IMR-90 (cell line): ENCODE results near the gene TIMM44. TPM values are rescaled to one million over a fixed set of nuclear protein-coding genes. Genes with fewer than 3 reads are reported as not detected.

Experiments
- ATAC-seq: fragments of 200-7000 bp; cut with Tn5 transposase; 2 replicates; pipeline ENCODE4 v1.9.1; 2020; ENCODE audit warnings: low read depth, mild to moderate bottlenecking, moderate library complexity
- BruUV-seq: library from RNA; stranded (reverse); fragments of 400-500 nt; replicated peaks from 2 replicates; lab custom pipeline; 2021; lab: Mats Ljungman, UMichigan
- CTCF ChIA-PET: fragments of 300-600 bp; formaldehyde crosslinking; extraction: SDS; loops from one replicate; lab custom pipeline; 2021; ENCODE audit warnings: antibody characterized with exemption; lab: Yijun Ruan, JAX
- POLR2A ChIA-PET: fragments of 300-600 bp; sonication (Branson Sonifier 250); formaldehyde crosslinking; loops from one replicate; lab custom pipeline; 2022; ENCODE audit warnings: antibody characterized with exemption; ENCODE audit not compliant: unreplicated experiment; lab: Charles Lee
- DNase-seq: peaks from one replicate; pipeline ENCODE4 v3.0.0; 2013
- H2AFZ ChIP-seq: replicated peaks from 2 replicates; pipeline ENCODE3; 2013; ENCODE audit warnings: low read length, mild to moderate bottlenecking; ENCODE audit not compliant: poor library complexity
- H2AK5ac ChIP-seq: 2 replicates; pipeline ENCODE4 v1.6.1; 2013; ENCODE audit warnings: low read depth, low read length, inconsistent platforms
- H2AK9ac ChIP-seq: replicated peaks from 2 replicates; pipeline ENCODE3; 2013; ENCODE audit warnings: mild to moderate bottlenecking, low read depth, low read length, moderate library complexity; ENCODE audit not compliant: poor library complexity
- H2BK120ac ChIP-seq: 2 replicates; pipeline ENCODE4 v1.6.1; 2013; ENCODE audit warnings: low read depth, low read length, inconsistent platforms
- H2BK15ac ChIP-seq: 3 replicates; pipeline ENCODE4 v1.6.1; 2013; ENCODE audit warnings: low read depth, low read length, inconsistent platforms
- H2BK20ac ChIP-seq: 2 replicates; pipeline ENCODE4 v1.6.1; 2013; ENCODE audit warnings: low read depth, mild to moderate bottlenecking, inconsistent platforms, low read length, moderate library complexity
- H2BK5ac ChIP-seq: 2 replicates; pipeline ENCODE4 v1.6.1; 2013; ENCODE audit warnings: mild to moderate bottlenecking, low read depth, low read length, inconsistent platforms; ENCODE audit not compliant: poor library complexity, severe bottlenecking
- H3K14ac ChIP-seq: replicated peaks from 2 replicates; pipeline ENCODE4 v1.6.1; 2013; ENCODE audit warnings: low read depth, low read length, inconsistent platforms
- H3K18ac ChIP-seq: 2 replicates; pipeline ENCODE4 v1.6.1; 2013; ENCODE audit warnings: low read depth, low read length, control low read depth
- H3K23ac ChIP-seq: 2 replicates; pipeline ENCODE4 v1.6.1; 2013; ENCODE audit warnings: low read depth, low read length, inconsistent platforms
- H3K27ac ChIP-seq: 2 replicates; pipeline ENCODE4 v1.5.1; 2013; ENCODE audit warnings: mild to moderate bottlenecking, control low read depth, low read length; ENCODE audit not compliant: insufficient read depth
- H3K27me3 ChIP-seq: 2 replicates; pipeline ENCODE4 v1.6.1; 2013; ENCODE audit warnings: low read length; ENCODE audit not compliant: control insufficient read depth, insufficient read depth
- H3K36me3 ChIP-seq: 2 replicates; pipeline ENCODE4 v1.6.1; 2013; ENCODE audit warnings: low read length, mixed read lengths; ENCODE audit not compliant: control insufficient read depth, insufficient read depth
- H3K4ac ChIP-seq: 2 replicates; pipeline ENCODE4 v1.6.1; 2013; ENCODE audit warnings: low read depth, low read length, inconsistent platforms
- H3K4me1 ChIP-seq: 2 replicates; pipeline ENCODE4 v1.6.1; 2013; ENCODE audit warnings: low read length, mixed read lengths; ENCODE audit not compliant: control insufficient read depth, insufficient read depth
- H3K4me2 ChIP-seq: 2 replicates; pipeline ENCODE4 v1.6.1; 2013; ENCODE audit warnings: low read depth, mild to moderate bottlenecking, control low read depth, low read length, moderate library complexity
- H3K4me3 ChIP-seq: 2 replicates; pipeline ENCODE4 v1.5.1; 2013; ENCODE audit warnings: low read depth, mild to moderate bottlenecking, control low read depth, low read length, moderate library complexity; ENCODE audit not compliant: insufficient read depth
- H3K56ac ChIP-seq: 2 replicates; pipeline ENCODE4 v1.6.1; 2013; ENCODE audit warnings: low read length, inconsistent platforms; ENCODE audit not compliant: insufficient read depth; ENCODE audit errors: extremely low read depth
- H3K79me1 ChIP-seq, 2 experiments: 2 replicates each; pipeline ENCODE4 v1.6.1; 2013; ENCODE audit warnings: low read length in 2 of 2, inconsistent platforms in 1 of 2, low read depth in 1 of 2
- H3K9ac ChIP-seq: 2 replicates; pipeline ENCODE4 v1.6.1; 2013; ENCODE audit warnings: low read depth, low read length, control low read depth
- H3K9me1 ChIP-seq: 2 replicates; pipeline ENCODE4 v1.6.1; 2013; ENCODE audit warnings: low read length, inconsistent platforms; ENCODE audit not compliant: insufficient read depth
- H3K9me3 ChIP-seq: 2 replicates; pipeline ENCODE4 v1.6.1; 2013; ENCODE audit warnings: low read length; ENCODE audit not compliant: control insufficient read depth, insufficient read depth
- H4K20me1 ChIP-seq: 2 replicates; pipeline ENCODE4 v1.6.1; 2013; ENCODE audit warnings: low read length, inconsistent platforms; ENCODE audit not compliant: insufficient read depth
- H4K5ac ChIP-seq: 2 replicates; pipeline ENCODE4 v1.6.1; 2013; ENCODE audit warnings: mild to moderate bottlenecking, low read depth, low read length, control low read depth
- H4K8ac ChIP-seq, 2 experiments: 2 replicates each; pipeline ENCODE4 v1.6.1; 2013; ENCODE audit warnings: low read depth in 2 of 2, low read length in 2 of 2, control low read depth in 1 of 2, inconsistent platforms in 1 of 2
- H4K91ac ChIP-seq: 2 replicates; pipeline ENCODE4 v1.6.1; 2013; ENCODE audit warnings: low read depth, low read length, inconsistent platforms; ENCODE audit not compliant: insufficient read depth
- BHLHE40 ChIP-seq: fragments of 150-350 bp; IDR thresholded peaks from 2 replicates; pipeline ENCODE4 v1.6.1; 2016; ENCODE audit warnings: mild to moderate bottlenecking, low read depth, low read length
- FOS ChIP-seq: fragments of 150-350 bp; IDR thresholded peaks from 2 replicates; pipeline ENCODE4 v1.6.1; 2016; ENCODE audit warnings: low read depth, low read length
- MAZ ChIP-seq: IDR thresholded peaks from 2 replicates; pipeline ENCODE4 v1.6.1; 2012; ENCODE audit warnings: low read depth, mild to moderate bottlenecking, low read length, improper control_type of control experiment, moderate library complexity, borderline replicate concordance
- MXI1 ChIP-seq: IDR thresholded peaks from 2 replicates; pipeline ENCODE4 v1.6.1; 2012; ENCODE audit warnings: low read depth, mild to moderate bottlenecking, low read length, moderate library complexity, borderline replicate concordance
- NFE2L2 ChIP-seq: fragments of 150-350 bp; IDR thresholded peaks from 2 replicates; pipeline ENCODE4 v1.6.1; 2016; ENCODE audit warnings: low read depth, mild to moderate bottlenecking, low read length
- POLR2A ChIP-seq: IDR thresholded peaks from 2 replicates; pipeline ENCODE4 v1.6.1; 2012; ENCODE audit warnings: mild to moderate bottlenecking, low read depth, low read length
- RFX5 ChIP-seq: IDR thresholded peaks from 2 replicates; pipeline ENCODE4 v1.8.0; 2012; ENCODE audit warnings: low read depth, mild to moderate bottlenecking, low read length, moderate library complexity
- SMC3 ChIP-seq: fragments of 150-350 bp; IDR thresholded peaks from 2 replicates; pipeline ENCODE4 v1.6.1; 2016; ENCODE audit warnings: low read depth, mild to moderate bottlenecking, antibody characterized with exemption, low read length, moderate library complexity
- WGBS, 2 experiments: methylation state at CpG; one replicate each; pipeline versions ENCODE4 v1.1.5 to v1.1.7; 2013; ENCODE audit warnings: missing lambda C conversion rate in 2 of 2; ENCODE audit not compliant: insufficient read length in 1 of 2; ENCODE audit errors: extremely low coverage in 2 of 2; 5-methylcytosine and 5-hydroxymethylcytosine counted together
- dilution Hi-C: fragments of 300-500 bp; cut with HindIII; formaldehyde crosslinking; loops from one replicate; pipeline ENCODE4 v1.14.3; 2018; ENCODE audit warnings: low sequenced_read_pairs; ENCODE audit not compliant: unreplicated experiment
- in situ Hi-C: fragments of 300-500 bp; cut with MboI; formaldehyde crosslinking; loops from 3 replicates; pipeline ENCODE4 v1.14.3; 2019; ENCODE audit warnings: low sequenced_read_pairs, inconsistent platforms, mixed read lengths
- intact Hi-C: fragments of 100-400 bp; cut with micrococcal nuclease; formaldehyde crosslinking; loops from 2 replicates; pipeline ENCODE4 v1.10.0; 2022
- polyA plus RNA-seq, 3 experiments: library from polyadenylated mRNA; depleted of rRNA; stranded (reverse); fragments of >200 nt; gene quantifications; 2 replicates each; pipeline ENCODE4 v1.2.3, GENCODE V29; 2012; ENCODE audit warnings: low replicate concordance in 1 of 3
- total RNA-seq: library from RNA; depleted of rRNA; stranded (reverse); fragments of >200 nt; gene quantifications from 2 replicates; pipeline ENCODE4 v1.2.3, GENCODE V29; 2012

Gene TIMM44
- total and polyA plus RNA-seq, 2 of the 4 experiments (the other 2 are of a cell fraction): 37.6 to 52.3 TPM

- TF ChIP-seq POLR2A: no peak
- no peak for TF ChIP-seq FOS
- TF ChIP-seq MAZ: no peak
- TF ChIP-seq MXI1: no peak
- TF ChIP-seq RFX5: no peak
- no peak for TF ChIP-seq NFE2L2
Measured at GRCh38 chr19:7985481-7985911, 42.0 kb upstream of the TIMM44 start (continued).

GRCh38 chr19:7983995-7984837, 40.8 kb upstream of the TIMM44 start:
- ChIA-PET CTCF (no interaction called here), POLR2A (no interaction called here)
- no TSS peak for BruUV-seq
- Histone ChIP-seq H3K56ac (no peak overlapping the region), H3K4me2 (no peak overlapping the region), H2BK120ac (no peak overlapping the region), H3K14ac (no peak overlapping the region), H3K9ac (no peak overlapping the region), H2BK15ac (no peak overlapping the region), H3K9me1 (peaks cover 34% of the 10 kb centered on the region), H2AFZ (no peak overlapping the region), H3K4me1 (peaks cover 18% of the 10 kb centered on the region), H3K23ac (no peak overlapping the region), H3K4me3 (no peak overlapping the region), H3K27ac (no peak overlapping the region), H4K5ac (no peak overlapping the region), H4K8ac (no peak overlapping the region), H3K79me1 (peaks cover 45 to 80% of the 10 kb centered on the region in 2 experiments), H3K36me3 (peaks cover 71% of the 10 kb centered on the region), H4K91ac (no peak overlapping the region), H2AK9ac (no peak overlapping the region), H2BK20ac (no peak overlapping the region), H3K18ac (no peak overlapping the region), H3K27me3 (no peaks in the 10 kb centered on the region), H3K9me3 (no peaks in the 10 kb centered on the region), H4K20me1 (peaks cover 93% of the 10 kb centered on the region), H3K4ac (no peak overlapping the region), H2AK5ac (no peak overlapping the region), H2BK5ac (no peak overlapping the region)
- intact Hi-C loops (no loop called here), dilution Hi-C loops (no loop called here), in situ Hi-C loops (no loop called here)
- ATAC-seq (no peak), DNase-seq (no peak)
- TF ChIP-seq SMC3: no peak
- no peak for TF ChIP-seq BHLHE40
- TF ChIP-seq RFX5: no peak
- 96% methylated on average over 7 of the region's 14 CpGs; no CpG with 5 or more reads in 1 of the 2 experiments for WGBS, 2 experiments
